HEK293T (cell line): ENCODE data around the gene DIAPH3.

ENCODE experiments used
- CTCF ChIA-PET: fragments of 350-600 bp; formaldehyde crosslinking; extraction: SDS; loops from one replicate; lab custom pipeline; 2021; ENCODE audit warnings: antibody characterized with exemption, inconsistent platforms; lab: Yijun Ruan, JAX
- POLR2A ChIA-PET: fragments of 350-600 bp; formaldehyde crosslinking; extraction: SDS; loops from one replicate; lab custom pipeline; 2020; ENCODE audit warnings: antibody characterized with exemption, inconsistent platforms; lab: Yijun Ruan, JAX
- DNase-seq: peaks from one replicate; pipeline ENCODE4 v3.0.0; 2012; ENCODE audit warnings: mixed read lengths; ENCODE audit errors: extremely low spot score
- ARNT ChIP-seq: fragments of 450-650 bp; IDR thresholded peaks from 2 replicates; pipeline ENCODE4 v1.6.1; 2017; ENCODE audit warnings: mild to moderate bottlenecking
- BHLHE40 ChIP-seq: fragments of 450-650 bp; IDR thresholded peaks from 2 replicates; pipeline ENCODE4 v1.6.1; 2016; ENCODE audit warnings: mild to moderate bottlenecking, moderate library complexity, borderline replicate concordance
- CTBP1 ChIP-seq: fragments of 450-650 bp; IDR thresholded peaks from 2 replicates; pipeline ENCODE4 v1.6.1; 2016; ENCODE audit warnings: borderline replicate concordance
- ELF4 ChIP-seq: fragments of 450-650 bp; IDR thresholded peaks from 2 replicates; pipeline ENCODE4 v1.6.1; 2017; ENCODE audit warnings: antibody characterized with exemption
- FOXA1 ChIP-seq: fragments of 450-650 bp; IDR thresholded peaks from 2 replicates; pipeline ENCODE4 v1.6.1; 2016; ENCODE audit warnings: mild to moderate bottlenecking
- FOXK2 ChIP-seq: fragments of 450-650 bp; IDR thresholded peaks from 2 replicates; pipeline ENCODE4 v1.6.1; 2016; ENCODE audit warnings: mild to moderate bottlenecking
- FOXM1 ChIP-seq: fragments of 450-650 bp; IDR thresholded peaks from 2 replicates; pipeline ENCODE4 v1.6.1; 2017; ENCODE audit warnings: mild to moderate bottlenecking, borderline replicate concordance
- HDGF ChIP-seq: fragments of 450-650 bp; IDR thresholded peaks from 2 replicates; pipeline ENCODE4 v1.6.1; 2017; ENCODE audit warnings: antibody characterized with exemption, borderline replicate concordance
- L3MBTL2 ChIP-seq: fragments of 450-650 bp; conservative IDR thresholded peaks from 2 replicates; pipeline ENCODE4 v1.6.1; 2016; ENCODE audit warnings: mild to moderate bottlenecking
- LEF1 ChIP-seq: fragments of 450-650 bp; IDR thresholded peaks from 2 replicates; pipeline ENCODE4 v1.6.1; 2017; ENCODE audit warnings: mild to moderate bottlenecking, borderline replicate concordance
- NFRKB ChIP-seq: fragments of 450-650 bp; IDR thresholded peaks from 2 replicates; pipeline ENCODE4 v1.6.1; 2016; ENCODE audit warnings: mild to moderate bottlenecking, moderate library complexity
- PKNOX1 ChIP-seq: fragments of 450-650 bp; IDR thresholded peaks from 2 replicates; pipeline ENCODE4 v1.6.1; 2016
- SP1 ChIP-seq: fragments of 450-650 bp; IDR thresholded peaks from 2 replicates; pipeline ENCODE4 v1.6.1; 2017
- SUZ12 ChIP-seq: fragments of 450-650 bp; IDR thresholded peaks from 2 replicates; pipeline ENCODE4 v1.6.1; 2016; ENCODE audit warnings: mild to moderate bottlenecking
- TARDBP ChIP-seq: fragments of 450-650 bp; IDR thresholded peaks from 2 replicates; pipeline ENCODE4 v1.6.1; 2016
- ZNF384 ChIP-seq: fragments of 450-650 bp; IDR thresholded peaks from 2 replicates; pipeline ENCODE4 v1.6.1; 2016

Gene DIAPH3

GRCh38 chr13:59771272-59771671, 392.5 kb downstream of the DIAPH3 start:
- no peak for TF ChIP-seq FOXM1
- no peak for TF ChIP-seq ELF4
- no peak for TF ChIP-seq SP1
- no peak for TF ChIP-seq FOXA1
- no peak for TF ChIP-seq HDGF
- DNase-seq: no peak
- ChIA-PET POLR2A (no interaction called here), CTCF (interaction anchor here (0.8 kb wide), 1 partner anchor 91 kb away, joined by 4 read pairs; no protein-coding TSS in a partner anchor)

DNA sequence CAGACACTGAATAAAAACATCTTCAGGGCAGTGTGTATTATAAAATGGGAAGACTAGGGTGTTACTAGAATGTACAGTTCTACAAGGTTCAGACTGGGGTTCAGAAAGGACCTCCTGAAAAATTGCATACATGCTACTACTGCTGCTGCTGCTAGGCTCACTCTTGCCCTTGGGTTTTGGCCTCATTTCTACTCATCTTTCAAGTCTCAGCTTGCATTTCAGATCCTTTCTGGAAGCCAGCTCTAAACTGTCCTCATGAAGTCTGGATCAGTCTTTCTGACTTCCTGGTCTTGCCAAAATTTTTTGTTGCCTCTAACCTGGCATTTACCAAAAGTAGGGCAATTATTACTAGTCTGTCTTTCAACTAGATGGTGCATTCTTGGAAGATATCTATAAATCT, 393.3 kb downstream of the DIAPH3 start:
- POLR2A ChIA-PET: no interaction called here
- no peak for TF ChIP-seq FOXK2
- no peak for TF ChIP-seq FOXA1
- no peak for TF ChIP-seq NFRKB
- TF ChIP-seq CTBP1: no peak
- TF ChIP-seq FOXM1: no peak
- TF ChIP-seq ZNF384: no peak
- no peak for TF ChIP-seq ELF4
- TF ChIP-seq BHLHE40: no peak
- TF ChIP-seq SP1: no peak
- TF ChIP-seq LEF1: no peak
- no peak for TF ChIP-seq L3MBTL2
- CTCF ChIA-PET: interaction anchor here (0.8 kb wide), 1 partner anchor 90 kb away, joined by 4 read pairs; no protein-coding TSS in a partner anchor
- DNase-seq: no peak

GRCh38 chr13:59766236-59766635, 397.5 kb downstream of the DIAPH3 start:
- TF ChIP-seq PKNOX1: no peak
- no peak for TF ChIP-seq L3MBTL2
- no peak for TF ChIP-seq FOXM1
- TF ChIP-seq LEF1: no peak
- TF ChIP-seq CTBP1: no peak
- no peak for TF ChIP-seq SUZ12
- TF ChIP-seq NFRKB: no peak
- no peak for TF ChIP-seq ELF4
- no peak for TF ChIP-seq BHLHE40
- TF ChIP-seq SP1: no peak
- no peak for TF ChIP-seq ARNT
- TF ChIP-seq FOXA1: no peak
- no peak for TF ChIP-seq ZNF384
- TF ChIP-seq TARDBP: no peak
- ChIA-PET POLR2A (no interaction called here), CTCF (no interaction called here)
- DNase-seq: no peak

DNA sequence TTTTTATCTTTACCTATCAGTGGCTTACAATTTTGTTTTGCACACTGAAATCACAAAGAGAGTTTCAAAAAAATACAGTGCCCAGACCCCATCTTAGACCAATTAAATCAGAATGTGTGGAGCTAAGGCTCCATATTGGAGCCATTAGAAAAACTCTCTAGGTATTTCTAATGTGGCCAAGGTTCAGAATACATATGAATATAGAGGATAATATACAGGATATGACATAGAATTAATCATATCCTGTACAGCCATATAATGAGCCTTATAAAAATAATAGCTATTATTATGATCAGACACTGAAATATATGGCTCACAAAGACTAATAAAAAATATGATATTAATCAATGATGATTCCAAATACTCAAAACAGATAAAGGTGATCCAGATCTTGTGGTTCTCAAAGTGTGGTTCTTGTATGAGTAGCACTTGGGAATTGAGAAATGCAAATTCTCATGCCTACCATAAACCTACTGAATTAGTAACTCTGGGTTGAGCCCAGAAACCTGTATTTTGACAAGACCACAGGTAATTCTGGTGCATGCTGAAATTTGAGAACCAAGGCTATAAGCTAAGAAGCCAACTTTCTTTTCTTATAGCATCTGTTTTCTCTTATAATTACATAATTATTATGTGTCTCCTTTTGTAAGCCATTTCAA, 408.0 kb downstream of the DIAPH3 start:
- POLR2A ChIA-PET: no interaction called here
- CTCF ChIA-PET: no interaction called here
- TF ChIP-seq SUZ12 (no peak), SP1 (no peak), HDGF (no peak), NFRKB (no peak), FOXM1 (no peak), FOXA1 (no peak), L3MBTL2 (no peak), CTBP1 (no peak), ZNF384 (no peak), LEF1 (no peak), ELF4 (no peak), TARDBP (no peak)
- no peak for DNase-seq

DNA sequence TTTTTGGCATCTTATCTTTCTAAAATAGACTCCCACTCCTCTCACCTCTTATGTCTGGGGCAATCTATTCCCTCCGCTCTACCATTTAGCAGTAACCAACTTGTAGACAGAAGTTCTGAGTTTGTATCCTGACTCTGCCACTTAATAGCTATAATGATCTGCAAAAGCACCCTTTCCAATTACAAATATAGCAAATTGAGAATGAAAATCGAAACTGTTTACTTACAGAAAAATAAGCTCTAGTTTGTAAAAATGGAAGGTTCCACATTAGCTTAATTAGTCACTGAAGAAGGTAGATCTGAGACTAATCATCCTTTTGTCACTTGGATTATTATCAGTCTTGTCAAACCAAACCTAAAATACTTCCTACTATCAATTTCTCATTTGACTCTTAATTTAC, 409.3 kb downstream of the DIAPH3 start:
- POLR2A ChIA-PET: no interaction called here
- CTCF ChIA-PET: no interaction called here
- no peak for TF ChIP-seq ZNF384
- TF ChIP-seq ARNT: no peak
- no peak for TF ChIP-seq FOXK2
- TF ChIP-seq SP1: no peak
- TF ChIP-seq TARDBP: no peak
- no peak for TF ChIP-seq L3MBTL2
- no peak for TF ChIP-seq LEF1
- no peak for TF ChIP-seq FOXM1
- no peak for TF ChIP-seq PKNOX1
- TF ChIP-seq CTBP1: no peak
- TF ChIP-seq FOXA1: no peak
- TF ChIP-seq SUZ12: no peak
- no peak for TF ChIP-seq ELF4
- TF ChIP-seq HDGF: no peak
- no peak for TF ChIP-seq BHLHE40
- TF ChIP-seq NFRKB: no peak
- DNase-seq: no peak

- CTCF ChIA-PET: no interaction called here
- peak; percentile 29 for DNase-seq
- TF ChIP-seq FOXK2: no peak
- TF ChIP-seq ELF4: no peak
- TF ChIP-seq BHLHE40: no peak
- TF ChIP-seq TARDBP: no peak
- no peak for TF ChIP-seq ARNT
- no peak for TF ChIP-seq SP1
- no peak for TF ChIP-seq SUZ12
- TF ChIP-seq NFRKB: no peak
- no peak for TF ChIP-seq ZNF384
- no peak for TF ChIP-seq FOXA1
- POLR2A ChIA-PET: no interaction called here
Observed at GRCh38 chr13:59750860-59751259, 412.9 kb downstream of the DIAPH3 start.

DNA sequence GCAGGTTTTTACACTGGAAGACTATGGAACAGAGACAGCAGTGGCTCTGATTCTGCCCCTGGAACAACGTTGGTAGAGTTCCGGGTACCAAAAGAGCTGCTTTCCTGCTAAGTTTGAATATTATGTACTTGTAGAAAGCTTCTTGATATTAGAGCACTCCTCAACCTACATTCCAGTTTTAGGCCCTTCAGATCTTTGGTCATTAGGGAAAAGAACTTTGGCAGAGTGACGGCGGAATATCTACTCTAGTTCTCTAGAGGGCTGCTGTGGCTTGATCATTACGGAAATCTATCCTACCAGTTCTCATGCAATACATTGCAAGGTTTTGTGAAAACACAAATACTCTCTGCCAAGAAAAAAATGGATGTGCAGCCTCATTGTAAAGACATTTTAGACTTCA, 415.7 kb downstream of the DIAPH3 start:
- ChIA-PET CTCF (no interaction called here), POLR2A (no interaction called here)
- no peak for DNase-seq
- TF ChIP-seq ELF4 (no peak), FOXM1 (no peak), FOXK2 (no peak), PKNOX1 (no peak), BHLHE40 (no peak)
